KOPT-K1 (cell line): ENCODE measurements around the gene TRPC3.

ENCODE experiments used
- H3K27ac ChIP-seq: fragments of 200-600 bp; sonication (generic); 2 replicates; pipeline ENCODE4 v1.5.1; 2016; ENCODE audit warnings: antibody characterized with exemption, mild to moderate bottlenecking, low read depth, low read length; ENCODE audit not compliant: poor library complexity, severe bottlenecking
- H3K36me3 ChIP-seq: fragments of 200-600 bp; sonication (generic); 2 replicates; pipeline ENCODE4 v1.5.1; 2017; ENCODE audit warnings: antibody characterized with exemption, mild to moderate bottlenecking, low read length, moderate library complexity; ENCODE audit not compliant: insufficient read depth
- H3K9me3 ChIP-seq: fragments of 200-600 bp; sonication (generic); 2 replicates; pipeline ENCODE4 v1.5.1; 2017; ENCODE audit warnings: antibody characterized with exemption, low read length, mild to moderate bottlenecking; ENCODE audit not compliant: insufficient read depth, poor library complexity, severe bottlenecking

TRPC3 gene

DNA sequence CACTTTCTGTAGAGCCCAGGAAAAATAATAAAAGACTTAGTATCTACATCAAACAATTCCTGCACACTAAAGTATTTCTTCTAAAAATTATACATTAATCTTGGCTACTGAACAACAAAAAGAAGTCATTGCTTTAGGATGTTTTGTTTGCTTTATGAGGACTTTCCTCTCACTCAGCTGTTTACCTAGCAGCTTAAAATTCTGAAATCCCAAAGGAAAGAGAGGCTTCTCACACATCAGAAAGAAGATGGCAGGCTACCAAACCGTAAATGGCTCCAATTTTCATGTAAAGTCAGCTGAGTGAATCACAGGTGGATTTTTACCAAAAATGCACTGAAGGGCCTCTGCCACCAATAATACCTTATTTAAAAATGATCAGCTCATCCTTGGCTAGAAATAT is 9.0 kb upstream of the TRPC3 start:
- H3K9me3 ChIP-seq = no peaks in the 10 kb centered on the region
- no peaks in the 10 kb centered on the region for H3K36me3 ChIP-seq
- H3K27ac ChIP-seq = no peak overlapping the region

DNA sequence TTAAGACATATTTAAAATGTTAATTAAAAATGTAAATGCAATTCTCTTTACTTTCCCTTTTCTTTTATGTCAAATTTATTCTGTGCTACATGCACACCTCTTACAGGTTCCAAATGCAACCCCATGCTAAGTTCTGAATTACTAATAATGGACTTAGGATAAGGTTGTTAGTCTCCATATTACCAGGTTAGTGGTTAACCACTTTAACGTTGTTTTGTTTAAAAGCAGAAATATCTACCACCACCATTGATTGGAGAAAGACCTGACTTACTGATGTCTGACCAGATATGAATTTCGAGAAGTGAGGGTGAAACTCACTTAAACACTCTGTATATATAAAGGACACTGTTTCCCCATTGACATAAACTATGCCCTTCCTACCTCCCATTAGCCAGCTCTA is 6.9 kb upstream of the TRPC3 start:
- Histone ChIP-seq H3K36me3 (no peaks in the 10 kb centered on the region), H3K27ac (no peak overlapping the region), H3K9me3 (no peaks in the 10 kb centered on the region)

DNA sequence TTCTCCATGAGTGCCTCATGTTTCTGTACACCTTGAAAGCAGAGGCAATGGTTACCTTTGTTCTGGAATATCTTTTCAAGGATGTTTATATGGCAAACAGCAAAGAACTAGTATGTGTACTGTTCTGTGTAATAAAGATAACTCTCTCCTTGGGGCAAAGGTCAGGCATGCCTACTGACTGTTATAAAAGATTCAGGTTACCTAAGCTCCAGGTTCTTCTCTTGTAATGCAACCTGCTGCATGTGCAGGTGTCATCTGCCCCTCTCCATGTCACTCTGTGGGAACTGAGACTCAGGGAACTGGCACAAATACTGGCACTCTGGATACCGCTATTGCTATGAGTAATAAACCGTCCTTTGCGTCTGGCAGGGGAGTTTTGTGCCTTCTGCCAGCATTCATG is 5.4 kb upstream of the TRPC3 start:
- Histone ChIP-seq H3K9me3 (no peaks in the 10 kb centered on the region), H3K27ac (no peak overlapping the region)

DNA sequence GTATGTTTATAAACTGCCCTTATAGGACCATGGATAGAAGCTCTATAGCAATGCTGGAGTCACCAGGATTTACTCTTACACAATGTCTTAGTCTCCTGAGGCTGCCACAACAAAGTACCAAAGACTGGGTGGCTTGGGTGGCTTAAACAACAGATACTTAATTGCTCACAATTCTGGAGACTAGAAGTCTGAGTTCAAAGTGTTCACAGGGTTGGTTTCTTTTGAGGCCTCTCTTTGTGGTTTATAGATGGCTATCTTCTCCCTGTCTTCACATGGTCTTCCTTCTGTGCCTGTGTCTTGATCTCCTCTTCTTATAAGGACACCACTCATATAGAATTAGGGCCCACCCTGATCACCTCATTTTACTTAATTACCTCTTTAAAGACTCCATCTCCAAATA is 2.0 kb upstream of the TRPC3 start:
- H3K27ac ChIP-seq = no peak overlapping the region
- no peaks in the 10 kb centered on the region for H3K36me3 ChIP-seq
- H3K9me3 ChIP-seq = no peaks in the 10 kb centered on the region

More for the DNA sequence above, 5.4 kb upstream of the TRPC3 start:
- no peaks in the 10 kb centered on the region for H3K36me3 ChIP-seq

DNA sequence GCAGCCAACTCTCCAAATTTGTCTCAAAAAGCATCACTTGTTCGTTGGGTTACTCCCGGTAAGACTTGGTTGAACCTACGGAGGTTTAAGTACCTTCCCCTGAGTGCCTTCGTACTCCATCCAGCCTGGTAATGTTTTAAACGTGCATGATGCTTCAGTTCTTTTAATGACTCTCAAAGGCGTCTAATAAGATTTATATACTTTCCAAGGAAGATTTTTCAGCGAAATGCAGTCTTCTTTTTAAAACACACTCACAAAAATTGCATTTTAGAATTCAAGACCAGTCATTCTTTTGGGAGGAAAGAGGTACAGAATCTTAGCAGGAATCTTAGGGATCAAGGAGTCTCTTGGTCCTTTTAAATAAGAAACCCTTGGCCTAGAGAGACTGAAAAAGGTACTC is 430 bp upstream of the TRPC3 start:
- Histone ChIP-seq H3K27ac (no peak overlapping the region), H3K9me3 (no peaks in the 10 kb centered on the region), H3K36me3 (no peaks in the 10 kb centered on the region)

DNA sequence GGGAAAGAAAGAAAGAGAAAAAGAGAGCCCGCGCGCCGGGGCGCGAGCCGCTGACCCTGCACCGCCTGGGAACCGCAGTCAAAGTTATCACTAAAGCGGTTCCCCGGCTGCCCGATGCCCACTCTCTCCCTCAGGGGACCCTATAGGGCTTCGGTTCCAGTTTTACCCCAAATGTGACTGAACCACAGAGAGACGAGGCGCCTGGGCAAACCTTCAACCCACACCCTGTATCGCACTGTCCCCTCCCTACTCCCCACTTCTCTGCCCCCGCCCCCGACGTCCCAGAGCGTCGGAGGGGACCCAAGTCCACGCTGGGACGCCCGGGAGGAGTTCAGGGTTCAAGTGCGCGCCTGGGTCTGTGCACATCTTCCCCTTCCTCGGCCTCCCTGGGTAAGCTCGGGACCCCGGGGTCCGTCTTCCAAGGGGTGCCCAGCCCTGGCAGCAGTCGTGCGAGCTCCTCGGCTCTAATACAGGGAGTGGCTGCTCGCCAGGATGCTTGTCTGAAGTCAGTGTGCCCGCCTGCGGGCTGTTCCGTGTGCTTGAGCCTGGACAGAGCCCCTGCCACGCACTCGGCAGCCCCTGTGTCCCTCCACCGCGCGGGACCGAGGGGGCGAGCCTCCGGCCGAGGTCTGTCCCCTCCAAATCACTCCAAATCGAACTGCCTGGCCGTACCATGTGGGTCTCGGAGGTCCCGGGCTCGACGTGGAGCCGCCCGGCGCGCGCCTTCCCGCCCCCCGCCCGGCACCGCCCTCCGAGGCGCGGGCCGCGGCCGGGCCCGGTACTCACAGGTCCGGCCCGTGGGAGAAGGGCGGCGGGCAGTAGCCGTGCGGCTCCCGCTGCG is 960 bp downstream of the TRPC3 start:
- peak overlapping the region; percentile 8 for H3K27ac ChIP-seq
- H3K36me3 ChIP-seq = no peaks in the 10 kb centered on the region
- no peaks in the 10 kb centered on the region for H3K9me3 ChIP-seq

DNA sequence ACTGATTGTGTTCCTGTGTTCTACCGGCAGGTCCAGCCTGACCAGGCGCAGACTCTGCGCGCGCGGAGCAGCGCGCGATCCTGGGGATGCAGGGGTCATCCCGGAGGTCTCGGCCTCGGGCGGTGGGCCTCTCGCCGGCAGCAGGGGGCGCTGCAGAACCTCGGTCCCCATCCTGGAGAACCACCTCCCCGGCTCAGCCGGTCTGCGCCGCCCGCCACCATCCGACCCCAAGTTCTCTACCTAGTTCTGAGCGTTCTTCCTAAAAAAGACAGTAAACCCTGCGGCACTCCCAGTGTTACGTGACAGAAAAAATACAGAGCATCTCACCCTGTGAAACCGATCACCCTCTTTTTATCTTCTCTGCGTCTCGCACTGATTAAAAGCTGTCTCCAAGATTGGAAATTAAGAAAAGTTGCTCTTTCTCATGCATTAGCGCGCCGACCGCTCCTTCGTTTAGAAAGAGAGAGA is 1.6 kb downstream of the TRPC3 start:
- Histone ChIP-seq H3K36me3 (no peaks in the 10 kb centered on the region), H3K9me3 (no peaks in the 10 kb centered on the region), H3K27ac (no peak overlapping the region)

DNA sequence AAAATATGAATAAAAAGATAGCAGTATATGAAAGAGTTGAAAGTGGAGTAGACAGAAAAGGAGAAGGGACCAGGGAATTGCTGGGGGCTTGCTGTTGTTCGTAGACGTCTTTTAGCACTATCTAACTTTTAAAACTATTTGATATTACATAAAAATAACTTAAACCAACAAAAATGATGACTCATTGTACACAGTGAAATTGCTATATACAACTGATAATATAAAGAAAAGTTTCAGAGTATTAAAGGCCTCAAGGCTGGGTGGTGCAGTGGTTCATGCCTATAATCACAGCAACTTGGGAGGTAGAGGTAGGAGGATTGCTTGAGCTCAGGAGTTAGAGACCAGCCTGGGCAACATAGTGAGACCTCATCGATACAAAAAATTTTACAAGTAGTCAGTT is 5.2 kb downstream of the TRPC3 start:
- no peaks in the 10 kb centered on the region for H3K9me3 ChIP-seq
- H3K36me3 ChIP-seq = no peaks in the 10 kb centered on the region
- H3K27ac ChIP-seq = no peak overlapping the region

DNA sequence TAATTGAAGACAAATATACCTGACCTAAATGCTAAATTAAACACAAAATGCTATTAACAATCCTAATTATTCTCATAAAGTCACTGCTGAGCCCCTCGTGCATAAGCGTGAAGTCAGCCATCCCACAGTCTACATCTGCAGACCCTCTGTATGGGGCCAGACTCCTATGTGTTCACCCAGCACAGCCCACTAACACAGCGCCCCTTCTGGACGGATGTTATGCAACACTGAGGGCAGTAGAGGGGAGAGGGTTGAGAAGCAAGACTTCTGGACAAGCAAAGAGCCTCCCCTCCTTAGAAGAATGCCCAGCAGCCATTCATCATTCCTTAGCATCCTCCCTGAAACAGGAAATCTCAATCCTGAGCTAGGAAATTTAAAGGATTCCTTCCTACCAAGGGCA is 7.9 kb downstream of the TRPC3 start:
- Histone ChIP-seq H3K9me3 (no peaks in the 10 kb centered on the region), H3K36me3 (no peaks in the 10 kb centered on the region), H3K27ac (no peak overlapping the region)

DNA sequence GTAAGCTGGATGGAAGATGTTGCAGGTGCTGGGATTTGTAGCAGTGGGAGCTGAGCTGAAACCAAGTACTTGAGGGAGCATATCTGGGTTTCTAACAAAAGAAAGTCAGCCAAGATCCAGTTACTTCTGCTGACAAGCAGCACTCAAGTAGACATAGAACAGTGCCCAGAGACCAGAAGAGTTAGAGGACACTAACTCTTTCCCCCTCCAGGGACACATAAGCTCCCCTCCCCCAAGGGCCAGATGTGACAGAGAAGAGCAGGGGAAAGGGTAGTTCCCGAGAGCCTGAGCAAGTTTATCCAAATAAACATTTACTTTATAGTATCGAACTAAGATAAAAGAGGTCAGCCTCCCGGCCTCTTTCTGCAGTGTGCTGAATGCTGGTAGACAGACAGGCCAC is 12.2 kb downstream of the TRPC3 start:
- no peak overlapping the region for H3K27ac ChIP-seq
- H3K9me3 ChIP-seq = no peaks in the 10 kb centered on the region
- no peaks in the 10 kb centered on the region for H3K36me3 ChIP-seq

DNA sequence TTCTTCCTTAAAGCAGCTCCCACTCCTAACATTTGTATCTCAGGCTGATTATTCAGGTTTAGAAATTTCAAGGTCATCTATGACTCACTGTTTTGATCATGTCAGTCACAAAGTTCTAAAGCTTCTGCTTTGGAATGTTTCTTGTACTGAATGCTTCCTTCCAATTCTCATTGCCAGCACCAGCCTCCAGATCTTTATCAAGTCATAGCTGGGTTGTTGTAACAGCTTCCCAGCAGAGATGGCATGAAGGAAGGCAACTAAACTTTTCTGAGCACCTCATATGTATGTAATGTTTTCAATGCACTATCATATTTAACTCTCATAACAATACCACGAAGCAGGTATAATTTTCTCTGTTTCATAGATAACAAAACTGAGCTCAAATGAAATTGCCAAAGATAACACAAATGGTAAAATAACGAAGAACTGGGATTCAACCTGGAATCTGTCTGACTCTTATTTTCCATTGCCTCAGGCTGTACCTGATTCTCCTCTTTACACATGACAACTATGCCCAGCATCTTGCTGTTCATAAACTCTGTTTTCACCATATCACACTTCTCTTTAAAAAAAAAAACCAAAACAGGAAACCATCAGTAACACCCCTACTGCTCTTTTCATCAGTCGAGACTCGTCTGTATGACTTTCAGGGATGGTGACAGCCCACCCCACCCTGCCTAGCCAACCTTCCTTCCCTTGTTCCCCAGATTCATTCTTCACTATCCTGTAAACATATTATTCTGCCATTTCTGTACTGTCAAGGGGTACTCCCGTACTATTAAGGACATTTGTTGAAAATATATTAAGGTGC is 13.4 kb downstream of the TRPC3 start:
- Histone ChIP-seq H3K36me3 (no peaks in the 10 kb centered on the region), H3K9me3 (no peaks in the 10 kb centered on the region), H3K27ac (no peak overlapping the region)

DNA sequence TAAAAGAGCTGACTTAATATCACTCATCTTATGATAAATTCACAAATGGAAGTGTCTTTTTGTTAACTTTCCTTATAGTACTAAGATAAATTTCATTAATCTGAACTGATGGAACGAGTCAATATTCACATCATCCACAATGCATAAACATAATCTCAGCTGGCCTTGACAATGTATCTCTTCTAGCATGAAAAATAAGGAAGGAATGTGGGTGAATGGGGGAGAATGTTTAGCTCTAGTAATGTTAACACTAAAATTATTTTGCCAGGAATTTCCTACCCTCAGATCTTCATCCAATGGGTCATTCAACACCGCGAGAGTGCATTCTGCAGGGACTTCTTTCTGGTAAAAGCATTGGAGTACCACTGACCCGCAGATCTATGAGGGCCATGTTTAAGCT is 15.8 kb downstream of the TRPC3 start:
- H3K36me3 ChIP-seq = no peaks in the 10 kb centered on the region
- no peaks in the 10 kb centered on the region for H3K9me3 ChIP-seq
- H3K27ac ChIP-seq = no peak overlapping the region

DNA sequence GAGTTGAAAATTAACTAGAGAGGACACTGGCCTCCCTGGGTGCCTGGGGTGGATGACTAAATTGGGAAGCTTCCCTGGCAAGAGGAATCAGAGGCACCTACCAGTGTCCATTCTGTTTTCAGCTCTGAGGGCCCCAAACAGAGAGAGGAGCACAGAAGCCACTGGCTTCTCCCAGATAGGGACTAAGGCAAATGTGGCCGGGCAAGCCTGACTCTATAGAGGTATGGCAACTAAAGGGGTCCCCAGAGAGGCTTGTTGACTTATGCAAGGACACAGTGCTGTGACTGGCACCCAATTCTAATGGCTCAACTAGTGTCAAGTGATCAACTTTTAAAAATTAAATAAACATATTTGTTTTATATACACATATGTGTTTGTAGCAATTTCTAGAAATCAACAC is 17.2 kb downstream of the TRPC3 start:
- Histone ChIP-seq H3K36me3 (no peaks in the 10 kb centered on the region), H3K27ac (no peak overlapping the region), H3K9me3 (no peaks in the 10 kb centered on the region)

DNA sequence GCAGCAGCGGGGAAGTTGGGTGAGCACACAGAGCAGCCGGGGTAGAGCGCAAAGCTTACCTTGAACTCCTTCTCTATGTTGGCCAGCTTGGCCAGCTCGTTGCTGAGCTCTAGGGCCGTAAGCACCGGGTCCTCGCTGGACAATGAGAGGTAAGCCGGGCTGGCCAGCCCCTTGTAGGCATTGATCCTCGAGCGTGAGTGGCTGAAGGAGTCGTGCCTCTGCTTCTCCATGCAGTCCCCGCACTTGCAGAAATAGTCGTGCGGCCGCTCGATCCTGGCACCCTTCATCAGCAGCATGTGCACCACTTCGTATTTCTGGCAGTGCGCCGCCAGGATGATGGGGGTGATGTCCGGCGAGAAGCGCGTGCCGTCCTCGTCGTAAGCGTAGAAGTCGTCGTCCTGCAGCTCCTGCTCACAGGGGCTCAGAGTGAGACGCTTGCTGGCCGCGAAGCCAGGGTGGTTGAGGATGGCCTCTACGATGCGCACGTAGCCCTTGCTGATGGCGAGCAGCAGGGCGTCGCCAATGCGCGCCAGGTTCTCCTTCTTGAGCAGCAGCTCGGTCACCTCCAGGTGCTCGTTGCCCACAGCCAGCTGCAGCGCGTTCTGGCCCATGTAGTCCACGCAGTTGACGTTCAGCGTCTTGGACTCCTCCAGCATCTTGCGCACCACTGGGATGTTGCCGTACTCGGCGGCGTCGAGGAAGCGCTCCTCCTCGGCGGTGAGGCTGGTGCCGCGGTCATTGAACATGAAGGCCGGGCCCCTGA is 19.5 kb downstream of the TRPC3 start:
- H3K27ac ChIP-seq = no peak overlapping the region
- no peaks in the 10 kb centered on the region for H3K9me3 ChIP-seq
- H3K36me3 ChIP-seq = no peaks in the 10 kb centered on the region

DNA sequence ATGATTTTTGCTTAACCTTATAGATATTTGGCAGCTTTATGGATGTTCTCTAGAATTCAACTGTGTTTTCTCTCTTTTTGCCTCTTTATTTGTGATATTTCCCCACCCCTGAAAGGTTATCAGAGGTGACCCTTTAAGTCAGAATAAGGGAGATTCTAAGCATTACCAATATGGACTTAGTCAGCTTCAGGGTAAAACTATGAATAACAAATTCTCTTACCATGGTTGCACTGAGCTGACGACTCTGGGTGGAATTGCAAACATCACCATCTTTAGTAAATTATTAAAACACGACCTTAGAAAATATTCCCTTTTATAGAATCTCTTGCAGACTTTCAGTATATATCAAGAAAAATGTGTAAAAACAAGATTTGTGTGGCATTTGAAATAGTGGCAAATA is 21.6 kb downstream of the TRPC3 start:
- Histone ChIP-seq H3K27ac (no peak overlapping the region), H3K9me3 (no peaks in the 10 kb centered on the region), H3K36me3 (no peaks in the 10 kb centered on the region)
